Thyroid gland (tissue), 4 donors: ENCODE measurements around the gene L3MBTL4.

Source experiments
- POLR2A ChIP-seq, 2 donors: fragments of 450-650 bp; IDR thresholded peaks; one replicate each; pipeline ENCODE4 v1.6.1; 2017; ENCODE audit warnings: antibody characterized with exemption in 2 of 2, mild to moderate bottlenecking in 2 of 2, moderate library complexity in 1 of 2
- TF ChIP-seq, protein P1 (sequence below), 6 experiments: fragments of 200-600 bp in 3 of 6; fragments of 450-650 bp in 3 of 6; sonication (generic) in 3 of 6; IDR thresholded peaks; one replicate each; pipeline ENCODE4 v1.5.1; 2016 to 2019; ENCODE audit warnings: antibody characterized with exemption in 6 of 6, mild to moderate bottlenecking in 2 of 6, inconsistent platforms in 1 of 6, moderate library complexity in 1 of 6

DNA sequence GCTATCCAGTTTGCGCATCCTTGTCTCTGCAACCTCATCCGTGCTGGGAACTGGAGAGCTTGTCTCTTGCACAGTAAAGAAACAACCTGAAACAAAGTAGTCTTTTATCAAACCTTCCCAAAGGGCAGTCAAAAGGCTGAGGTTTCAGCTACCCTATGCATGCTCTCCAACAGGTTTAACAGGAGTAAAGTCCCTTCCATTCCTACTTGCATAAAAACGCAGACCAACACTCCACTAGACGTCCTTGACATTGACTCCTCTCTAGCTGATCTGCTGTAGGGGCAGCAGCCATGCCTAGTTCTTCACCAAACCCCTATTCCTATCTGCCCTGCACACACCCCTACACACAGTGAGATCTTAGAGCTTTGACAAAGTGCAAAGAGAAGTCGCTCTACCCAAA is 41.5 kb downstream of the L3MBTL4 start:
- TF ChIP-seq, protein P1, sequence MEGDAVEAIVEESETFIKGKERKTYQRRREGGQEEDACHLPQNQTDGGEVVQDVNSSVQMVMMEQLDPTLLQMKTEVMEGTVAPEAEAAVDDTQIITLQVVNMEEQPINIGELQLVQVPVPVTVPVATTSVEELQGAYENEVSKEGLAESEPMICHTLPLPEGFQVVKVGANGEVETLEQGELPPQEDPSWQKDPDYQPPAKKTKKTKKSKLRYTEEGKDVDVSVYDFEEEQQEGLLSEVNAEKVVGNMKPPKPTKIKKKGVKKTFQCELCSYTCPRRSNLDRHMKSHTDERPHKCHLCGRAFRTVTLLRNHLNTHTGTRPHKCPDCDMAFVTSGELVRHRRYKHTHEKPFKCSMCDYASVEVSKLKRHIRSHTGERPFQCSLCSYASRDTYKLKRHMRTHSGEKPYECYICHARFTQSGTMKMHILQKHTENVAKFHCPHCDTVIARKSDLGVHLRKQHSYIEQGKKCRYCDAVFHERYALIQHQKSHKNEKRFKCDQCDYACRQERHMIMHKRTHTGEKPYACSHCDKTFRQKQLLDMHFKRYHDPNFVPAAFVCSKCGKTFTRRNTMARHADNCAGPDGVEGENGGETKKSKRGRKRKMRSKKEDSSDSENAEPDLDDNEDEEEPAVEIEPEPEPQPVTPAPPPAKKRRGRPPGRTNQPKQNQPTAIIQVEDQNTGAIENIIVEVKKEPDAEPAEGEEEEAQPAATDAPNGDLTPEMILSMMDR (IDR thresholded peaks at IDR 0.05), result no peak
- no peak for TF ChIP-seq POLR2A (IDR thresholded peaks at IDR 0.05)
